Activated CD4-positive, alpha-beta memory T cell treated with anti-CD3 and anti-CD28 coated beads for 36 hours (primary cell): ENCODE measurements around the gene SCGB1C1. TPM values are rescaled to one million over a fixed set of nuclear protein-coding genes. Genes with fewer than 3 reads are reported as not detected.

Experiments
- CTCF ChIA-PET: fragments of 350-600 bp; sonication (Branson Sonifier 250); formaldehyde crosslinking; loops from one replicate; lab custom pipeline; 2021; ENCODE audit warnings: antibody characterized with exemption, inconsistent platforms; lab: Charles Lee
- POLR2A ChIA-PET: fragments of 350-600 bp; sonication (Branson Sonifier 250); formaldehyde crosslinking; loops from one replicate; lab custom pipeline; 2021; ENCODE audit warnings: antibody characterized with exemption; lab: Charles Lee
- DNase-seq: peaks from one replicate; pipeline ENCODE4 v3.0.0-alpha.2; 2020
- H3K27ac Mint-ChIP-seq: one replicate; pipeline ENCODE4 v1.8.0; 2021; ENCODE audit warnings: mixed read lengths
- H3K27me3 Mint-ChIP-seq: one replicate; pipeline ENCODE4 v1.8.0; 2021; ENCODE audit warnings: mixed read lengths
- H3K36me3 Mint-ChIP-seq: one replicate; pipeline ENCODE4 v1.8.0; 2021; ENCODE audit warnings: mixed read lengths
- H3K4me1 Mint-ChIP-seq: one replicate; pipeline ENCODE4 v1.8.0; 2021; ENCODE audit warnings: low read depth, mixed read lengths
- H3K4me3 Mint-ChIP-seq: one replicate; pipeline ENCODE4 v1.8.0; 2021; ENCODE audit warnings: mild to moderate bottlenecking, mixed read lengths
- H3K9me3 Mint-ChIP-seq: one replicate; pipeline ENCODE4 v1.8.0; 2021; ENCODE audit warnings: mixed read lengths
- intact Hi-C: fragments of 100-400 bp; cut with micrococcal nuclease; formaldehyde crosslinking; loops from one replicate; pipeline ENCODE4 v1.15.1; 2023
- total RNA-seq, 2 experiments: library from RNA; stranded (reverse); gene quantifications; one replicate each; pipeline ENCODE4 v1.2.3, GENCODE V29; 2021

SCGB1C1 gene
- total RNA-seq, 2 experiments from 2014 or later, result not detected

DNA sequence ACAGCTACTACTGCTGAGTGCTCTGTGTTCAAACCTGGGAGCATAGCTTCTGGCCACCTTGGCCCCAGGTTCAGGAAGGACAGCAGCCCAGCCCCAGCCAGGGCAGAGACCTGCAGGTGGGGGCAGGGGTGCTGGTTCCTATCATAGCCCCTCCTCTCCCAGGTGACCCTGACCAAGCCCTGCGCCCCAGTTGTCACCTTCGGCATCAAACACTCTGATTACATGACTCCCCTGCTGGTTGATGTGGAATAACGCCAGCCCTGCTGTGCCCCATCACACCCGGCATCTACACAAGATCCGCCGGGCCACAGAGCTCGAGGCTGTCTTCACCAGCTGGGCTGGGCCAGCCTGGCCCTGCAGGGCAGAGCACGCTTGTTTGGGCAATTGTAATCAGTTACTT is 6.9 kb downstream of the SCGB1C1 start:
- POLR2A ChIA-PET, result no interaction called here
- H3K4me3 Mint-ChIP-seq, result no peak overlapping the region
- CTCF ChIA-PET, result interaction anchor here (1.1 kb wide), 1 partner anchor 164 kb away, joined by 3 read pairs; no protein-coding TSS in a partner anchor
- intact Hi-C loops, result no loop called here
- H3K9me3 Mint-ChIP-seq, result no peaks in the 10 kb centered on the region
- no peak for DNase-seq
- H3K4me1 Mint-ChIP-seq, result peaks cover 39% of the 10 kb centered on the region
- no peak overlapping the region for H3K27ac Mint-ChIP-seq
- peaks cover 7% of the 10 kb centered on the region for H3K36me3 Mint-ChIP-seq
- H3K27me3 Mint-ChIP-seq, result no peaks in the 10 kb centered on the region

DNA sequence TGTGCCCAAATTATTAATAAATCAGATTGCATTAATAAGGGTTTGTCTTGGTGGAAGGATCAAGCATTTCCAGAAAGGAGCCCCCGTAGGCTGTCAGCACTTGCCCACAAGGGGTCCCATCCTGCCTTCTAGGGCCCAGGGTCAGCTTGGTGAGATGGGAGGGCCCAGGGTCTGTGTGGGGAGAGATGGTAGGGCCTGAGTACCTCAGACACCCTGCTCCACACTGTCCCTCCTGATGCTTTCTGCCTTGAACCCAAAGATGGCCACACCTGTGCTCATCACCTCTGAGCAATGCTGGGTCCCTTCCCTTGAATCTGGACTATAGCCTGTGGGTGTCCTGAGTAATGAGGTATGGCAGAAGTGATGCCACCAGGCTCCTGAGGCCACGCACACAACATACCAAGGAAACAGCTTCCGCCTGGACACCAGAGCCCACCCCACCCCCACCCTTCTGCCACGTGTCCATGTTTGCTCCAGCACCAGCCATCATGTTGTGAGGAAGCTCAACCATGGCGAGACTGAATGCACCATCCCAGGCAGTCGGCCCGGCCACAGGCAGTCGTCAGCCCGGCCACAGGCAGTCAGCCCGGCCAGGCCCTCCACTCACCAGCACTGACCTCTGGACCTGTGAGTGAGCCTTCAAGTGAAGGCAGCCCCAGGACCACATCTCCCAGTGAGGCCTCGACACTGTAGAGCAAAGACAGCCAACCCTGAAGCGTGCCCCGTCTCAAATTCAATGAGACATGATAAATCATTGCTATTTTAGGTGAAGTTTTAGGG is 7.5 kb downstream of the SCGB1C1 start:
- H3K27me3 Mint-ChIP-seq, result no peaks in the 10 kb centered on the region
- ChIA-PET POLR2A (no interaction called here), CTCF (interaction anchor here (1.1 kb wide), 1 partner anchor 163 kb away, joined by 3 read pairs; no protein-coding TSS in a partner anchor)
- intact Hi-C loops, result no loop called here
- no peak for DNase-seq
- H3K36me3 Mint-ChIP-seq, result peaks cover 9% of the 10 kb centered on the region
- H3K27ac Mint-ChIP-seq, result no peak overlapping the region
- no peak overlapping the region for H3K4me3 Mint-ChIP-seq
- peaks cover 43% of the 10 kb centered on the region for H3K4me1 Mint-ChIP-seq
- no peaks in the 10 kb centered on the region for H3K9me3 Mint-ChIP-seq

DNA sequence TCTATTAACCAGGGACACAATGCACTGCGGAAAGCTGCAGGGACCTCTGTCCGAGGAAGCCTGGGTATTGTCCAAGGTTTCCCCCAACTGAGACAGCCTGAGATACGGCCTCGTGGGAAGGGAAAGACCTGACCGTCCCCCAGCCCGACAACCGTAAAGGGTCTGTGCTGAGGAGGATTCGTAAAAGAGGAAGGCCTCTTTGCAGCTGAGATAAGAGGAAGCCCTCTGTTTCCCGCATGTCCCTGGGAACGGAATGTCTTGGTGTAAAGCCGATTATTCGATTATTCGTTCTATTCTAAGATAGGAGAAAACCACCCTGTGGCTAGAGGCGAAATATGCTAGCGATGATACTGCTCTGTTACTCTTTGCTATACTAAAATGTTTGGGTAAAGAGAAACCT is 9.1 kb downstream of the SCGB1C1 start:
- intact Hi-C loops, result no loop called here
- POLR2A ChIA-PET, result no interaction called here
- Mint-ChIP-seq H3K36me3 (peaks cover 14% of the 10 kb centered on the region), H3K27me3 (no peaks in the 10 kb centered on the region), H3K4me1 (peaks cover 51% of the 10 kb centered on the region), H3K27ac (peak overlapping the region; percentile 89), H3K9me3 (no peaks in the 10 kb centered on the region), H3K4me3 (peak overlapping the region; percentile 44)
- CTCF ChIA-PET, result no interaction called here
- no peak for DNase-seq

DNA sequence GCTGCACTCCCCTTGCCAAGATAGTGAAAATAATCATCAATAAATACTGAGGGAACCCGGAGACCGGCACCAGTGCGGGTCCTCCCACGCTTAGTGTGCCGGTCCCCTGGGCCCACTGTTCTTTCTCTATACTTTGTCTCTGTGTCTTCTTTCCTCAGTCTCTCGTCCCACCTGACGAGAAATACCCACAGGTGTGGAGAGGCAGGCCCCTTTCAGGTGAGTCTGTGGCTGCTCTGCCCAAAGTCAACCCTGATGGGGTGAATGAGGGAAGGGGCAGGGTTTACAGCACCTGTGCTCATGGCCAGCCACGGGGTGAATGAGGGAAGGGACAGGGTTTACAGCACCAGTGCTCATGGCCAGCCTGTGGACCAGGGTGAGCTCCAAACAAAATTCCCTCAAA is 9.6 kb downstream of the SCGB1C1 start:
- peak overlapping the region; percentile 89 for H3K27ac Mint-ChIP-seq
- H3K27me3 Mint-ChIP-seq, result no peaks in the 10 kb centered on the region
- intact Hi-C loops, result no loop called here
- H3K9me3 Mint-ChIP-seq, result no peaks in the 10 kb centered on the region
- H3K36me3 Mint-ChIP-seq, result peaks cover 17% of the 10 kb centered on the region
- H3K4me3 Mint-ChIP-seq, result peak overlapping the region; percentile 44
- ChIA-PET POLR2A (no interaction called here), CTCF (no interaction called here)
- DNase-seq, result no peak
- peaks cover 51% of the 10 kb centered on the region for H3K4me1 Mint-ChIP-seq

DNA sequence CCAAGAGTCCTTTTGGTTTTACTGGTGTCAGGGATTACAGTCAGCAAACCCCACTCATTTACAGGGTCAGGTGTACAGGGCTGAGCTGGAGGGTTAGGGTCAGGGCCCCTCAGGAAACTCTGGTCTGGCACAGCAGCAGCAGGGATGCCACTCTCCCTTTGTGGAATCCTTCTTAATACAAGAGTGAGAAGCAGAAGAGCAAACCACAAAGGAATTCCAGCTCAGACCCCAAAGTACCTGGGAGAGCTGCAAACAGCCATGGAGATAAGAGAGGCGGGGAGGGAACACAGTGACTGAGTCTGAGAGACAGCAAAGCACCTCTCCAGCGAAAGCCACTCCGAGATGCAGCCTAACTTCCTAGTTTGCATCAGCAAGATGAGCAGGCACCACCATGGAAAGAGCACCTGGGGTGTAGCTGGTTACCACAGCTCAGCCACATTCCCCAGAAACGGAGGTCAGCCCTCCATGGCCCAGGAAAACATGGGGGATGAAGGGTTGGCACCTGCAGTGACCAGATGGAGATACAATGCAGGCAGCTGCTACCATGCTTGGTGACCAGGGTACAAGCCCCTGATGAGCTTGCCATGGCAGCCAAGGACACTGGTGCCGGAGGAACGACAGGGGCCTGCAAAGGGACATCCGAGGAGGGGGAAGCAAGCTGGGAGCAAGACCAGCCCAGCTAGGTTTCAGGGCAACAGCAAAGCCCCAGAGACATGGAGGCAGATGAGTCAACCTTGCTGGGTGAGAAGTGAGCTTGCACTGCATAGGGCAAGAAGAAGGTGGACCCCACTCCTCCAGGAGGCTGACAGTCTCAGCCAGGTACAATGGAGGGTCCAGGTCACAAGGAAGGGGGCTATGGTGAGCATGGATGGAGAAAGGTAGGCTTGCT is 10.4 kb downstream of the SCGB1C1 start:
- intact Hi-C loops, result no loop called here
- CTCF ChIA-PET, result interaction anchor here (1.1 kb wide), 1 partner anchor 47 kb away, joined by 3 read pairs; no protein-coding TSS in a partner anchor
- H3K27ac Mint-ChIP-seq, result peak overlapping the region; percentile 89
- peaks cover 24% of the 10 kb centered on the region for H3K36me3 Mint-ChIP-seq
- DNase-seq, result no peak
- H3K4me3 Mint-ChIP-seq, result no peak overlapping the region
- no peaks in the 10 kb centered on the region for H3K9me3 Mint-ChIP-seq
- no peaks in the 10 kb centered on the region for H3K27me3 Mint-ChIP-seq
- H3K4me1 Mint-ChIP-seq, result peaks cover 51% of the 10 kb centered on the region
- POLR2A ChIA-PET, result no interaction called here

DNA sequence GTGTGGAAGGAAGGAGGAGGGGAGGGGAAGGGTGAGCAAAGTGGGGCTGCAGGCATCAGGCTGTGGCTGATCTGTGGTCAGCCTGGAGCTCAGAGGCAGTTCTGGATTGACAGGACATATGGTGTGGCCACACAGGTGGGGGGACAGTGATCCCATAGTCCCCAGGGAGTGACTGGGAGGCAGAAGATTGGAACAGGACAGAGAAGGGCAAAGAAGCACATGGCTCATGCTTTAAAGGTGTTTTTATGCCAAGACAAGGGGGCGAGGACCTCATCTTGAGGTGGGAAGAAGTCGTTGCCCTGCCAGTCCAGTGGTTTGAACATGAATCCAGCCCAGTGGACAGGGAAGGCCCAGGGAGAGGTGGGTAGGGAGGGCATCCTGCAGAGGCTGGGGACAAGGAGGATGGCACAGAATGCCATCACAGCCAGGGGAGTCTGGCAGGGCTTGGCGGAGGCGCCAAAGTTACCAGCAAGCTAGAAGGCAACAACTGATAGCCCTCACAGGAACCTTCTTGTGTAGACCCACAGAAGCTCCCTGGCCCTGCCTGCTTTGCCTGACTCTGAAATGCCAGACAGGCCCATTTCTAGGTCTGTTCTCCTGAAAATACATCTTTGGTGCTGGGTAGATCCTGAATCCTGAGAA is 11.2 kb downstream of the SCGB1C1 start:
- POLR2A ChIA-PET, result no interaction called here
- Mint-ChIP-seq H3K36me3 (peaks cover 24% of the 10 kb centered on the region), H3K4me3 (no peak overlapping the region), H3K27me3 (no peaks in the 10 kb centered on the region), H3K9me3 (no peaks in the 10 kb centered on the region), H3K27ac (peak overlapping the region; percentile 50), H3K4me1 (peaks cover 51% of the 10 kb centered on the region)
- no peak for DNase-seq
- intact Hi-C loops, result no loop called here
- CTCF ChIA-PET, result interaction anchor here (1.1 kb wide), 1 partner anchor 46 kb away, joined by 3 read pairs; no protein-coding TSS in a partner anchor

DNA sequence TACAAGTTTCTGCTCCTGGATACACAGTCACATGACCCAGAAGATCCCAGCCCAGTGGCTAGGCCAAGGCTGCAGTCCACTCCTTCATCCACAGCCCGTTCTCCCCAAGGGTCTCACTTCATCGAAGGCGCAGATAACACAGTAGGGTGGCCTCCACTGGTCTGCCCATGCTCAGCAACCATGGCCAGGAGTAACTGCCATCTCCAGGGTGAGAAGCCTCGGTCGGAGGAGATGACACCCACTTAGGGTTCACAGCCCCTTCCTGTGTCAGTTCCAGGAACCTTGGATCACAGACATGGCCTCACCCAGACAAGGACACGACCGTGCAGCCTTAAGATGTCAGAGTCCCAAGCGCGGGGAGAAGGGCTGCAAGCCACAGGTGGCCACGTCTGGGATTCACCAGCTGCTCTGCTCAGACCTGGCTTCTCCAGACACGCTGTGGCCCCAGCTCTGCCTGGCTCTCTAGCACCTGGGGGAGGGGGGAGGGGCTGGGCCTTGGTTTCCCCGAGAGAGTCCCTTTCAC is 11.8 kb downstream of the SCGB1C1 start:
- Mint-ChIP-seq H3K27ac (no peak overlapping the region), H3K4me3 (no peak overlapping the region), H3K9me3 (no peaks in the 10 kb centered on the region), H3K27me3 (no peaks in the 10 kb centered on the region), H3K36me3 (peaks cover 27% of the 10 kb centered on the region), H3K4me1 (peaks cover 54% of the 10 kb centered on the region)
- intact Hi-C loops, result loop anchor here (5.0 kb wide), 1 partner anchor 153 kb away; no protein-coding TSS in a partner anchor
- CTCF ChIA-PET, result no interaction called here
- DNase-seq, result no peak
- POLR2A ChIA-PET, result no interaction called here

DNA sequence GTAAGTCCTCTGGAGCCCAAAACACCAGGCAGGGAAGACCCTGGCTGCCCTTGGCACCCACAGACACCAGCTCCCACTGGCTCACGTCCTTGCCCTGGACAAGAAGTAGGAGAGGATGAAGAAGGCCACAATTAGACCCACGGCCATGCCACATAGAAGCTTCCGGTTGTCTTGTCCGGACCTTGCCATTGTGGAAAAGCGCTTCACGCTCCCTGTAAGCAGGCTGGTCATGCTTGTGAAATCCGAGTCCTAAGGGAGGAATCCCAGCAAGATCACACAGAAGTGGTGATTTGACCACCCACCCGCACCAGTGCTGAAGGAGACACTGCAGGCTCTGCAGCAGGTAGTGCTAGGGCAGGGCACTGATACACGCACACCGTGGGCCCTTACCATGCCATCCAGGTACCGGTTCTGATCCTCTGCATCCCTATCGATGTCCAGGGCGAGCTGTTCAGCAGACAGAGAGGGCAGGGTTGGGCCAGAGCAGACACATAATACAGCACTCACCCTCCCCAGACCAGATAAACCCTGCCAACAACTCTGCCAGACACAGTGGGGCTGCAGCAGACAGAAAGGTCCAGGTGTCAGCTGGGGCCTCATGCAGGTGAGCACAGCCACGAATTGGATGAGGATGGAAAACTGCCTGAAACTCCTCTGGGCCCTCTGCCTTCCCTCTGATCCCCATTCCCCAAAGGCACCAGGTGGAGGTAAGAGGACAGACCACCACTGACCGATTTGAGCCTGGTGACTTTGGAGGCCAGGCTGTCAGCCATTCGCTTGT is 12.5 kb downstream of the SCGB1C1 start:
- H3K27ac Mint-ChIP-seq, result peak overlapping the region; percentile 96
- H3K27me3 Mint-ChIP-seq, result no peaks in the 10 kb centered on the region
- peaks cover 33% of the 10 kb centered on the region for H3K36me3 Mint-ChIP-seq
- intact Hi-C loops, result loop anchor here (2.0 to 5.0 kb wide), 3 partner anchors 109 to 245 kb away; partner anchors contain the start of genes IFITM1 and PTDSS2
- CTCF ChIA-PET, result interaction anchor here (2.2 kb wide), 1 partner anchor 100 kb away, joined by 10 read pairs; no protein-coding TSS in a partner anchor
- DNase-seq, result no peak
- H3K4me3 Mint-ChIP-seq, result peak overlapping the region; percentile 97
- no peaks in the 10 kb centered on the region for H3K9me3 Mint-ChIP-seq
- POLR2A ChIA-PET, result interaction anchor here (5.2 kb wide), 1 partner anchor 32 kb away, joined by 32 read pairs; the partner anchor contains the start of genes PSMD13 and SIRT3
- peaks cover 62% of the 10 kb centered on the region for H3K4me1 Mint-ChIP-seq

DNA sequence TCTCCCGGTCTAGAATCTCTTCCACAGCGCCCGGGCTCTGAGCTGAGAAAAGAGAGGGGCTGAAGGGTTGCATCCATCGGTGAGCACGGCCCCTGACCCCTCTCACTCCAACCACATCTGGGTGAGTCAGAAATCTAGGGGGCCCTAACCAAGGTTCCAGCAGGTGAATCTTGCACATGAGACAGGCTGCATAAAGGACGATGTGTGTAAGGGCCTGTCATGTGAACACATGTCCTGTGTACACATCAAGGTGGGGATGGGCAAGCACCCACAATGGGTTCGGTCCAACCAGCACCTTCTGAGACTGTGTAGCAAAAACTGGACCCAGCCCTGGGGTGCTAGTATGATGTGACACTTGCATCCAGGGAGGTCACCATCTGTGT is 13.1 kb downstream of the SCGB1C1 start:
- intact Hi-C loops, result loop anchor here (2.0 to 5.0 kb wide), 3 partner anchors 109 to 245 kb away; partner anchors contain the start of genes IFITM1 and PTDSS2
- ChIA-PET POLR2A (interaction anchor here (0.8 to 5.2 kb wide), 2 partner anchors 32 to 149 kb away, joined by 3 to 32 read pairs; partner anchors contain the start of genes PSMD13 and SIRT3), CTCF (interaction anchor here (1.0 to 2.2 kb wide), 3 partner anchors 31 to 156 kb away, joined by 3 to 10 read pairs (median 5); partner anchors contain the start of genes PSMD13 and SIRT3)
- Mint-ChIP-seq H3K4me1 (peaks cover 63% of the 10 kb centered on the region), H3K9me3 (no peaks in the 10 kb centered on the region), H3K27me3 (no peaks in the 10 kb centered on the region), H3K36me3 (peaks cover 34% of the 10 kb centered on the region), H3K4me3 (peak overlapping the region; percentile 97), H3K27ac (peak overlapping the region; percentile 96)
- DNase-seq, result no peak

DNA sequence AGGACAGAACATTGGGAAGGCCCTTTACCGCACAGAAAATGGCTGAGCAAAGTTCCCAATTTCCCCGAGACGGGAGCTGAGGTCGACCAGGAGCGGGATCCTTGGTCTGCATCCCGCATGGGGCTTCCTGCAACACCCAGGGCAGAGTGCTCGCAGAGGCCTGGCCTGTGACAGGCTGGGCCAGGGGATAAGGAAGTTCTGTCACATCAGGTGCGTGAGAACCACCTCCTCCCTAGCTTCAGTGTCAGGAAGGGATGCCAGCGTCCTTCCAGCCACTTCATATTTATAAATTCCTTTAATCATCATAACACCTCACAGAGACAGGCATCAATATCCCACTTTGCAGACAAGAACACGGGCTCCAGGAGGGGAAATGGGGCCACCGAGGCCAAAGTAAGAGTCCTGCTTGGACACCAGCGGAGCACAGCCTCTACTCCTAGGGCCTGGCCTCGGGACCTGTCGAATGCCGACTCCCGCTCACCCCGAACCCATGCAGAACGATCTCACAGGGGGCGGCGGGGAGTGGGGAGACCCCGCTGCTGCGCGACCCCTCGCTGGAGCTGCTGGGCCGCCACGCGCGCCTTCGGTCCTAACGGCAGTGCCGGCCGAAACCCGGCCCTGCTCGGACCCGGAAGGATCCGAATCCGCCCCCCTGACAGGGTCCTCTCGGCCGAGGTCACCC is 13.8 kb downstream of the SCGB1C1 start:
- Mint-ChIP-seq H3K4me1 (peaks cover 61% of the 10 kb centered on the region), H3K27ac (peak overlapping the region; percentile 99), H3K4me3 (peak overlapping the region; percentile 97), H3K27me3 (no peaks in the 10 kb centered on the region), H3K9me3 (no peaks in the 10 kb centered on the region), H3K36me3 (peaks cover 39% of the 10 kb centered on the region)
- POLR2A ChIA-PET, result interaction anchor here (0.8 to 5.2 kb wide), 11 partner anchors 10 to 209 kb away, joined by 3 to 32 read pairs (median 4); partner anchors contain the start of genes PGGHG, PSMD13 and SIRT3
- intact Hi-C loops, result loop anchor here (1.0 to 5.0 kb wide), 6 partner anchors 30 to 300 kb away; partner anchors contain the start of genes IFITM1, PSMD13, PTDSS2 and SIRT3
- peak; percentile 40 for DNase-seq
- CTCF ChIA-PET, result interaction anchor here (0.6 to 2.2 kb wide), 13 partner anchors 30 to 201 kb away, joined by 3 to 10 read pairs (median 4); partner anchors contain the start of genes PSMD13 and SIRT3
